WTC11 (cell line): Measurements from ENCODE around the gene ATG5.

ENCODE experiments used
- CBFB ChIP-seq: sonication (generic); formaldehyde crosslinking; IDR thresholded peaks from 2 replicates; pipeline ENCODE4 v1.8.1; 2022; ENCODE audit warnings: mild to moderate bottlenecking, low read depth, missing genetic modification reagents
- TF ChIP-seq, protein P1 (sequence below): fragments of 250-450 bp; sonication (Bioruptor Pico); IDR thresholded peaks from 2 replicates; pipeline ENCODE4 v2.1.2; 2022; ENCODE audit warnings: mild to moderate bottlenecking, moderate library complexity

- TF ChIP-seq, protein P1, sequence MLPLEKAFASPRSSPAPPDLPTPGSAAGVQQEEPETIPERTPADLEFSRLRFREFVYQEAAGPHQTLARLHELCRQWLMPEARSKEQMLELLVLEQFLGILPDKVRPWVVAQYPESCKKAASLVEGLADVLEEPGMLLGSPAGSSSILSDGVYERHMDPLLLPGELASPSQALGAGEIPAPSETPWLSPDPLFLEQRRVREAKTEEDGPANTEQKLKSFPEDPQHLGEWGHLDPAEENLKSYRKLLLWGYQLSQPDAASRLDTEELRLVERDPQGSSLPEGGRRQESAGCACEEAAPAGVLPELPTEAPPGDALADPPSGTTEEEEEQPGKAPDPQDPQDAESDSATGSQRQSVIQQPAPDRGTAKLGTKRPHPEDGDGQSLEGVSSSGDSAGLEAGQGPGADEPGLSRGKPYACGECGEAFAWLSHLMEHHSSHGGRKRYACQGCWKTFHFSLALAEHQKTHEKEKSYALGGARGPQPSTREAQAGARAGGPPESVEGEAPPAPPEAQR (CRISPR knock-in tag), result no peak
- no peak for TF ChIP-seq CBFB (CRISPR knock-in tag)
Observed at GRCh38 chr6:106283481-106283880, 42.1 kb downstream of the ATG5 start.
